ENCODE data around the gene BLVRA. TPM values are rescaled to one million over a fixed set of nuclear protein-coding genes. Genes with fewer than 3 reads are reported as not detected.
"Not testable (repeated sequence)": the region's sequence is repeated elsewhere in the genome, so short reads cannot be mapped to it uniquely, and the experiment has no call there.

Gene BLVRA
- polyA plus RNA-seq, 1 experiment: 33.9 TPM

- Histone ChIP-seq H3K4me3 (ENCODE audit: low read depth, low read length) (no peak overlapping the region), H3K36me3 (ENCODE audit: control insufficient read depth, insufficient read depth, low read length) (peaks cover 4% of the 10 kb centered on the region), H3K27me3 (ENCODE audit: control insufficient read depth, insufficient read depth, low read length) (no peaks in the 10 kb centered on the region)
- TF ChIP-seq CTCF (IDR thresholded peaks at IDR 0.05; ENCODE audit: insufficient read depth, low read depth, low read length): no peak
- ChIA-PET POLR2A (no interaction called here), CTCF (interaction anchor here (1.2 to 1.8 kb wide), 3 partner anchors 8 to 47 kb away, joined by 3 read pairs; no protein-coding TSS in a partner anchor)
- DNase-seq (ENCODE audit: low read depth): no peak
Measured at GRCh38 chr7:43792471-43793150, 34.1 kb downstream of the BLVRA start.

DNA sequence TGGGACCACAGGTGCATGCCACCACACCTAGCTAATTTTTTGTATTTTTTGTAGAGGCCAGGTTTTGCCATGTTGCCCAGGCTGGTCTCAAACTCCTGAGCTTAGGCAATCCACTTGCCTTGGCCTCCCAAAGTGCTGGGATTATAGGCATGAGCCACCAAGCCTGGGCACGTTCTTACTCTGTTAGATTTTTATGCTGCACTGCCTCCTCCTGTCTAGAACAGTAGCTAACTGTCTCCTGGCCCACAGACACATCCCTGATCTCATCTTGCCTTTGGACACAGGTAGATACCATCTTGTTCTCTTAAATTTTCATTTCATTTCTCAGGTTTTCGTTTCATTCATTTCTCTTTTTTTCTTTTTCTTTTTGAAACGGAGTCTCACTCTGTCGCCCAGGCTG is 41.1 kb downstream of the BLVRA start:
- ChIA-PET POLR2A (no interaction called here), CTCF (interaction anchor here (1.0 kb wide), 1 partner anchor 70 kb away, joined by 4 read pairs; the partner anchor contains the start of gene COA1)
- H3K36me3 ChIP-seq (ENCODE audit: control insufficient read depth, insufficient read depth, low read length): peaks cover 8% of the 10 kb centered on the region
- no peak for DNase-seq (ENCODE audit: low read depth)
- no peak overlapping the region for H3K4me3 ChIP-seq (ENCODE audit: low read depth, low read length)
- TF ChIP-seq CTCF (IDR thresholded peaks at IDR 0.05; ENCODE audit: insufficient read depth, low read depth, low read length): no peak
- no peaks in the 10 kb centered on the region for H3K27me3 ChIP-seq (ENCODE audit: control insufficient read depth, insufficient read depth, low read length)

GRCh38 chr7:43803865-43804264 is 45.4 kb downstream of the BLVRA start:
- H3K4me3 ChIP-seq (ENCODE audit: low read depth, low read length): no peak overlapping the region
- no peak for DNase-seq (ENCODE audit: low read depth)
- H3K27me3 ChIP-seq (ENCODE audit: control insufficient read depth, insufficient read depth, low read length): no peaks in the 10 kb centered on the region; the same call in 1 of the 2 replicates
- POLR2A ChIA-PET: no interaction called here
- CTCF ChIA-PET: interaction anchor here (0.6 to 1.9 kb wide), 2 partner anchors 14 to 65 kb away, joined by 3 to 6 read pairs; no protein-coding TSS in a partner anchor
- H3K36me3 ChIP-seq (ENCODE audit: control insufficient read depth, insufficient read depth, low read length): peaks cover 14% of the 10 kb centered on the region
- no peak for TF ChIP-seq CTCF (IDR thresholded peaks at IDR 0.05; ENCODE audit: insufficient read depth, low read depth, low read length)

DNA sequence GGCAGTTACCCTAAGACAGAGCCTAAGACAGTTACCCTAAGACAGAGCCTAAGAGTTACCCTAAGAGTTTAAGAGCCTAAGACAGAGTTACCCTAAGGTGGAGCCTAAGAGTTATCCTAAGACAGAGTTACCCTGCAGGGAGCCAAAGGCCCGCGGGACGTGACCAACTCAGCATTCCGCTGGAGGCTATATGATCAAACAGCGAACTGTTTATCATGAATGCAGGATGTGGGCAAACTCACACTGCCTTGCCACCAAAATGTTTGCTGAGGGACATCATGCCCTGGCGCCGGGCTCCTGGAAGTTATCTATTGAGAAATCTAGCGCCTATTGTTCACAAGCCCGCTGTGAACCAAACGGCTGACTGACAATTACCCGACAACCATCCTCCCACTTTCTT is 49.9 kb downstream of the BLVRA start:
- POLR2A ChIA-PET: no interaction called here
- Histone ChIP-seq H3K4me3 (ENCODE audit: low read depth, low read length) (no peak overlapping the region), H3K36me3 (ENCODE audit: control insufficient read depth, insufficient read depth, low read length) (peaks cover 9% of the 10 kb centered on the region), H3K27me3 (ENCODE audit: control insufficient read depth, insufficient read depth, low read length) (no peaks in the 10 kb centered on the region; the same call in 1 of the 2 replicates)
- no peak for TF ChIP-seq CTCF (IDR thresholded peaks at IDR 0.05; ENCODE audit: insufficient read depth, low read depth, low read length)
- CTCF ChIA-PET: interaction anchor here (0.6 to 1.3 kb wide), 2 partner anchors 10 to 14 kb away, joined by 3 to 4 read pairs; no protein-coding TSS in a partner anchor
- no peak for DNase-seq (ENCODE audit: low read depth)

DNA sequence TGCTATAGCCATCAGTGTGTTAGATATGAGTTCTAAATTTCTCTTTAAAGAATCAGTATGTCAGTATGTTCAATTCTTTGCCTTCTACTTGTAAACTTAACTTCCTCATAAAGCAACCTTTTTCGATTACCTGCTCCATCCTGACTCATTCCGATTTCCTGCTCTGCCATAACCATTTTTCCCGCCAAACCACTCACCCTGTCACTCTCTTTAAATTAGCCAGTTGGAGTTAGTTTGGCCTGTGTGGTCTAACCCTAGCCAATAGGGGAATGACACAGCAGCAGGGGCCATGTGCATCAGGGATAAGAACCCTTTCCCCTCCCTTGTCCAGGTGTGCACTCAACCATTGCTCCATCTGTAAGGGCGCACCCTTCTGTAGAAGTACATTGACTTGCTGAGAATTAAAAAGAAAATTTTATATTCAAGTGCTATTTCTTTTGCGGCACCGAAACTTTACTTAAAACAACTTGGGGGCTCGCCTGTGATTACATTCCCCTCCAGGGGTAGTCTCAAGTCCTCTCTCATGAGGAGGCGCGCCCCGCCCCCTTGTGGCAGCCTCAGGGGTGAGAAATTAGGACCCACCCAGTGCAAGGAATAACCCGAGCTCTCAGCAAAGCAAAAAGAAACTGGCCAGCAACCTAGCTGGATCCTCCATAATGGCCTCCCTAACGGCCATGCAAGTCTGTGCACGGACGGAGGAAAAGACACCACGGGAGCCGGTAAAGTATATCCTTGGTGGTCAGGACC is 51.9 kb downstream of the BLVRA start:
- H3K27me3 ChIP-seq (ENCODE audit: control insufficient read depth, insufficient read depth, low read length); DNase-seq (ENCODE audit: low read depth); POLR2A ChIA-PET; H3K36me3 ChIP-seq (ENCODE audit: control insufficient read depth, insufficient read depth, low read length); H3K4me3 ChIP-seq (ENCODE audit: low read depth, low read length): not testable (repeated sequence)
- 0 out of 2 replicates have a peak, but pooled peaks have one; percentile 20 for TF ChIP-seq CTCF (IDR thresholded peaks at IDR 0.05; ENCODE audit: insufficient read depth, low read depth, low read length)
- CTCF ChIA-PET: interaction anchor here (1.3 kb wide), 1 partner anchor 12 kb away, joined by 3 read pairs; no protein-coding TSS in a partner anchor
